NCI-H446 (cell line): Measurements from ENCODE around the gene ATP7B.
A peak's percentile ranks its signal among the peaks of the same experiment; 100 is the strongest.
"Not testable (repeated sequence)": the region's sequence is repeated elsewhere in the genome, so short reads cannot be mapped to it uniquely, and the experiment has no call there.

Experiments used
- DNase-seq, 2 experiments: peaks; one replicate each; lab custom pipeline; 2025; lab: John Stamatoyannopoulos, UW

Gene ATP7B

GRCh38 chr13:52006523-52007245 is 4.6 kb downstream of the ATP7B start:
- DNase-seq, result no peak

GRCh38 chr13:52005841-52006522 is 5.3 kb downstream of the ATP7B start:
- no peak for DNase-seq

GRCh38 chr13:52004511-52005170 is 6.6 kb downstream of the ATP7B start:
- no peak for DNase-seq

GRCh38 chr13:52003541-52003940 is 7.7 kb downstream of the ATP7B start:
- no peak for DNase-seq

GRCh38 chr13:52002361-52002760 is 8.9 kb downstream of the ATP7B start:
- DNase-seq, result no peak

- DNase-seq, result peak in 1 of 2 experiments; percentile 48
Observed at GRCh38 chr13:52001120-52001731, 10.0 kb downstream of the ATP7B start.

GRCh38 chr13:51999921-52000320 is 11.3 kb downstream of the ATP7B start:
- no peak for DNase-seq

GRCh38 chr13:51999510-51999911 is 11.7 kb downstream of the ATP7B start:
- DNase-seq, result peak in 1 of 2 experiments; percentile 39

GRCh38 chr13:51998723-51999509 is 12.3 kb downstream of the ATP7B start:
- DNase-seq, result no peak

- no peak for DNase-seq
Observed at GRCh38 chr13:51997641-51998330, 13.5 kb downstream of the ATP7B start.

- DNase-seq, result no peak
Observed at GRCh38 chr13:51997186-51997585, 14.1 kb downstream of the ATP7B start.

GRCh38 chr13:51996641-51997040 is 14.6 kb downstream of the ATP7B start:
- no peak for DNase-seq

- no peak for DNase-seq
Observed at GRCh38 chr13:51995677-51996551, 15.3 kb downstream of the ATP7B start.

GRCh38 chr13:51993713-51994112 is 17.5 kb downstream of the ATP7B start:
- no peak for DNase-seq

- DNase-seq, result no peak
Observed at GRCh38 chr13:51988988-51989618, 22.1 kb downstream of the ATP7B start.

- DNase-seq, result not testable (repeated sequence)
Observed at GRCh38 chr13:51984904-51985303, 26.3 kb downstream of the ATP7B start.

GRCh38 chr13:51983292-51983691 is 28.0 kb downstream of the ATP7B start:
- DNase-seq, result not testable (repeated sequence)

GRCh38 chr13:51981355-51981754 is 29.9 kb downstream of the ATP7B start:
- no peak for DNase-seq

- no peak for DNase-seq
Observed at GRCh38 chr13:51980908-51981307, 30.3 kb downstream of the ATP7B start.
